Left kidney (tissue), 2 donors: Measurements from ENCODE around the gene GOLM1. TPM values are rescaled to one million over a fixed set of nuclear protein-coding genes. Genes with fewer than 3 reads are reported as not detected.
"Not testable (repeated sequence)": the region's sequence is repeated elsewhere in the genome, so short reads cannot be mapped to it uniquely, and the experiment has no call there.

Source experiments
- DNase-seq: peaks from one replicate; pipeline ENCODE4 v3.0.0-alpha.2; 2013
- polyA plus RNA-seq: library from polyadenylated mRNA; unstranded; fragments of 120-200 nt; gene quantifications from one replicate; pipeline ENCODE4 v1.2.1, GENCODE V29; 2013; ENCODE audit not compliant: insufficient read length

The GOLM1 gene
- polyA plus RNA-seq, 1 donor, result 162 TPM

GRCh38 chr9:86093788-86094555, 5.4 kb downstream of the GOLM1 start:
- DNase-seq, result no peak

- DNase-seq, result no peak
Observed at GRCh38 chr9:86091477-86091876, 7.9 kb downstream of the GOLM1 start.

GRCh38 chr9:86082870-86083269, 16.5 kb downstream of the GOLM1 start:
- DNase-seq, result no peak

DNA sequence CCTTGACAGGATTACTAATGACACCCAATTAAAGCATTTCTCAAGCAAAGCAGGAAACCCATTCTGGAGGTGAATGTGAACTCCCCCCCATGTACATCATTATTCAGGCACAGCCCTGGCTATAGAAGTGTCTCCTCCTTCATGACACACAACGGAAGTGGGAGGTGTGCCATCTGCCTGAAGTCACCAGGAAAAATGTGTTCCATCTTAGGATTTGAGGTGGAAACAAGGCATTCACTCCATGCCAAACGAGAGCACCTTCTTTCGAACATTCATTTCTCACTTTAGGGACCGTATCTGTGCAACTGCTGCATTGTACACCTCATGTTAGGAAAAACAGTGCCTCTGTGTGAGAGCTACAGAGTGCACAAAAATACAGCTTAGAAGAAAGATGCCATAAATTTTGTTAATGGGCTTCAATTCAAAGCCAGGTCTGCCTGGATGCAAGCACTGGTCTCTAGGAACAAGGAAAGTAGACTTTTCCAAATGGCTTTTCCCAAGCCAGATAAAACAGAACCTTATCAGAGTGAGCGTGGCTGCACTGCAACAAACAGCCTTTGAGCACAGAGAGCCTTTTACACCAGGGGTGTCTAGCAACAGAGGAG, 19.4 kb downstream of the GOLM1 start:
- peak; percentile 68 for DNase-seq

- DNase-seq, result no peak
Observed at GRCh38 chr9:86079421-86079831, 19.9 kb downstream of the GOLM1 start.

DNA sequence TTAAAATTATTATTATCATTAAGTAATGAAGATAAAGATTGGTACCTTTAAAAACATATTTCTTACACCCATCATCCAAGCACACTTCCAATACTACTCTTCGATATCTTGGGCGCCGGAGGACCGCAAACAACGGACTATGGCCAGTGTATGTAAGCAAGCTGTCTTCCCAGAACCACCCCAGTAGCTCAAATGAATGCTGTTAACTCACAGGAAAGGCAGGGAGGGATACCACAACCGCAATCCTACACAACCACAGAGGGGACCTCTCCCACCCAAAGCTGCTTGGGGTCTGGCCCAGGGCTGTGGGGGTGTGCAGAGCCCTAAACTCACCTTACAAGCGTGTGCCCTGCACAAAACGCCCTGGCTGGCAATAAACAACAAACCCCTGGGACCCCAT, 20.6 kb downstream of the GOLM1 start:
- DNase-seq, result no peak

DNA sequence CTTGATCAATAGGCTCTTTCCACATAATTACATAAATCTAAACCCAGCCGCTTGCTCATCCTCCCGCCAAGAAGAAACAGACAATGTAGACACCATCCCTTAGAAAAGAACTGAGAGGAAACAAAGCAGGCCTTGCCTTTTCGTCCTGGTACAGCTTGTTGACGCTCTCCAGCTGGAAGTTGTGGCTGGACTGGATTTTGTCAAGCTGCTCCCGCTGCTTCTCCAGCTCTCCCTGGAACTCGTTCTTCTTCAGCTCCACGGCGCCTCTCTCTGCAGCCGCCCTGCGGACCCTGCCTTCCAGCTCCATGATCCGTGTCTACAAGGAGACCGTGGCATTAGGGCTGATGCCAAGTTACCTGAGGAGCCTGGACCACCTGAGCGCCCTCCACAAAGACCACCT, 22.1 kb downstream of the GOLM1 start:
- no peak for DNase-seq

- DNase-seq, result no peak
Observed at GRCh38 chr9:86075132-86076109, 23.9 kb downstream of the GOLM1 start.

DNA sequence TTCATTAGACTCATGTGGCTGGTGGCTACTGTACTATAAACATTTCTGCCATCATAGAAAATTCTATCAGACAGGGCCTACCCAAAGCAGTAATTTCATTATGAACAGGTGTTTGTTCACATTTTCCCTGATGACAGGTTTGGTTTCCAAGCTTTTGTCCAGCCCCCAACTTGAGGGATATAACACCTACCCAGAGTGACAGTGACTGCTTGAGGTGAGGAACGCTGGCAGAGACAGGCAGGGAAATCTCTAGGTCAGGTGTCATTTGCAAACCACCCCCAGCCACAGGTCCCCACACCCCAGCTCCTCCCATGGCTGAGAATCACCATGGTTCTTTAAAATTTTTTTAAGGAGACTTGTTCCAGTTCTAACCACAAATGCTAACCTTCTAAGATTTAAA, 25.5 kb downstream of the GOLM1 start:
- DNase-seq, result no peak

DNA sequence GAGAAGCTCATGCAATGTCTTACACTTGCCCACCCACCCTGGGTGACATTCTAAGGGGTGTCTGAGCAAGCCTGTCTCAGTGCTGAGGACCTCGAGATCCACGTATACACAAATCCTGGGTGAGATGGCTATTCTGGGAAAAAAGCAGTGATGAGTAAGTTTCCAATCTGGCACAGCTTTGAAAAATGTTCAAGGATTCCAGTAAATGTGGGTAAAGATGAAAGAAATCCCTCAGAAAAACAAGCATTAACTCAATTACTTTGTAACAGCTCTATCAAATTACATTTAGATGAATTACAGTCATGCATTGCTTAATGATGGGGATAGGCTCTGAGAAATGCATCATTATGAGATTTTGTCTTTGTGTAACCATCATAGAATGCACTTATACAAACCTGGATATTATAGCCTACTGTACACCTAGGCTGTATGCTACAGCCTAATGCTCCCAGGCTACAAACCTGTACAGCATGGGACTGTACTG, 26.9 kb downstream of the GOLM1 start:
- no peak for DNase-seq

GRCh38 chr9:86069206-86069869, 30.0 kb downstream of the GOLM1 start:
- no peak for DNase-seq

GRCh38 chr9:86064220-86064619, 35.1 kb downstream of the GOLM1 start:
- DNase-seq, result no peak

DNA sequence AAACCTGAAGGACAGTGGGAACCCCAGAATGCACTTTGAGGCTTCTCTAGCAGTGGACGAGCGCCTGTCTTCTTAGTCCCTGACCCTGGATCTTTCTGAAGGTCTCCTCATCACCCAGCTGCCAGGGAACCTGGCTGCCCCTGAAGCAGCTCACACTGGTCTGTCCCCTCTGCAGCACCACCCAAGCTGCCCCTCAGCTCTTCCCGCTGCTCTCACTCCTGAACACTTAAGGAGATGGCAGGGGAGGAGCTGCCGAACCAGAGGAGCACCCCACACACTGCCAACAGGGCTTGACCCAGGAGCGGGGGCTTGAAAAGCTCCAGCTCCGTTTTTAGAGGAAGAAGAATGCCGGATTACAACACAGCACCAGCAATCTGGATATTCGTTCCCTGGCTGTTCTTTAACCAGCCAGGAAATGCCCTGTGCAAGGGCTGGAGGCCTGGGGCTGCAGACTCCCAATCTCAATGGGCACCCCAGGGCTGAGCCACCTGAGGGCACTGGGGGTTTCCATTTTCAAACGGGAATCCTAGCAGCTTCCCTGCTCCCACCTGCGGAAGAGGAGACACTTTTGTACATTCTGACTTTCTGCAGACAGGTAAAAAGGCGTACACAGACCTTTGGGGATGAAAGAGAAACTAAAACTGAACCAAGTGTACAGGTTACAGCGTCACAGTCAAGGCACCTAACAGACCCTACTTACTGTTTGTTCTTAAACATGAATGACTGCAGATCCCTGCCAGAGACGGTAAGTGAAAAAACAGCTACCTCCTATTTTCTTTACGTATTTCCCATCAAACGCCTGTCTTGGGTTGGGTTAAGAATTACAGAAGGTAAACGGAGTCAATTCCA, 36.3 kb downstream of the GOLM1 start:
- no peak for DNase-seq

- no peak for DNase-seq
Observed at GRCh38 chr9:86061972-86062739, 37.2 kb downstream of the GOLM1 start.

- no peak for DNase-seq
Observed at GRCh38 chr9:86057491-86057890, 41.9 kb downstream of the GOLM1 start.

DNA sequence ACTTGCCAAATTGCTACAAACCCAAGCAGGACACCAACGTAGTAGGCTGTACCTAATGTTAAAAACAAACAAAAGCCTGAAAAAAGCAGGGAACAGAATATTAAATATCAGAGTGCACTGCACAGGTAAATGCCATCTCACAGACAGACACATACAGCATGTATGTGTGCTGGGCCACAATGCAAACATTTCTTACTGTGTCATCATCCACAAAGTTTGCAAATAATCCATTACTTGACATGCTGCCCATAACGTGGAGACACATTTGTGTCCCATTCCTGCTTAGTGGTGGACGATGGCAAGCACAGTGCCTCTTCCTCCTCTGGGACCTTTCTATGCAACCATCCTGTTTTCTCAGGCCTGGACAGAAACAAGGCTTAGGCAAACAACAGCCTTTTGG, 44.7 kb downstream of the GOLM1 start:
- DNase-seq, result no peak

DNA sequence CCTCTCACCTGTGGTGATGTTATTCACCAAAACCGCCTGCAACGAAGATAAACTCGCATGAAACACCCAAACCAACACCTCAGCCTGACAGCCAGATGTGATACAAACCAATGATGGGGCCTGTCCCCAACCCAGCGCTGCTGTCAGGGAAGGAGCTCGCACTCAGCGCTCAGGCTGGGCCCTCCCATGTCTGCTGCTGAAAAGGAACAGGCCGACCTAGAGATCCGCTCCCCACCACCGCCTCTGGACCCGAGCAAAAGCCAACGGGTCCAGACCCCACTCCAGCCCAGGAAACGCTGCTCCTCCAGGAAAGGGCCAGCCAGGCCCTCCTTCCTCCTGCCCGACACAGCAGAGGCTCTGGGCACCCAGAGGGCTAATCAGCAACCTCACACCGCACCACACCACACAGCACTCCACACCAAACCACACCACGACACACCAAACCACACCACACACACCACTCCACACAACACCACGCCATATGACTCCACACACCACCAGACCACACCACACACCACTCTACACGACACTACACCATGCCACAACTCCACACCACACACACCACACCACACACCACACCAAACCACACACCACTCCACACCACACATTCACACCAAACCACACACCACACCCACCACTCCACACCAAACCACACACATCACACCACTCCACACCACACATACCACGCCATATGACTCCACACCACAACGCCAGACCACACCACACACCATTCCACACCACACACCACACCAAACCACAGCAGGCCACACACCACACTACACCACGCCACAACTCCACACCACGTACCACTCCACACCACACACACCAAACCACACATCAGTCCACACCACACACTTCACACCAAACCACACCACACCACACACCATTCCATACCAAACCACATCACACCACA, 46.5 kb downstream of the GOLM1 start:
- DNase-seq, result no peak

GRCh38 chr9:86048018-86048742, 51.2 kb downstream of the GOLM1 start:
- DNase-seq, result not testable (repeated sequence)
